AG09319 (cell line): Measurements from ENCODE around the gene ABRACL.

Experiments used
- DNase-seq: peaks from one replicate; pipeline ENCODE4 v3.0.0-alpha.2; 2010; ENCODE audit warnings: low read depth; ENCODE audit errors: extremely low read depth
- TF ChIP-seq, protein P1 (sequence below): IDR thresholded peaks from 2 replicates; pipeline ENCODE4 v1.5.1; 2011; ENCODE audit warnings: low read depth, mild to moderate bottlenecking, inconsistent platforms, low read length, moderate library complexity

Gene ABRACL, protein sequence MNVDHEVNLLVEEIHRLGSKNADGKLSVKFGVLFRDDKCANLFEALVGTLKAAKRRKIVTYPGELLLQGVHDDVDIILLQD

DNA sequence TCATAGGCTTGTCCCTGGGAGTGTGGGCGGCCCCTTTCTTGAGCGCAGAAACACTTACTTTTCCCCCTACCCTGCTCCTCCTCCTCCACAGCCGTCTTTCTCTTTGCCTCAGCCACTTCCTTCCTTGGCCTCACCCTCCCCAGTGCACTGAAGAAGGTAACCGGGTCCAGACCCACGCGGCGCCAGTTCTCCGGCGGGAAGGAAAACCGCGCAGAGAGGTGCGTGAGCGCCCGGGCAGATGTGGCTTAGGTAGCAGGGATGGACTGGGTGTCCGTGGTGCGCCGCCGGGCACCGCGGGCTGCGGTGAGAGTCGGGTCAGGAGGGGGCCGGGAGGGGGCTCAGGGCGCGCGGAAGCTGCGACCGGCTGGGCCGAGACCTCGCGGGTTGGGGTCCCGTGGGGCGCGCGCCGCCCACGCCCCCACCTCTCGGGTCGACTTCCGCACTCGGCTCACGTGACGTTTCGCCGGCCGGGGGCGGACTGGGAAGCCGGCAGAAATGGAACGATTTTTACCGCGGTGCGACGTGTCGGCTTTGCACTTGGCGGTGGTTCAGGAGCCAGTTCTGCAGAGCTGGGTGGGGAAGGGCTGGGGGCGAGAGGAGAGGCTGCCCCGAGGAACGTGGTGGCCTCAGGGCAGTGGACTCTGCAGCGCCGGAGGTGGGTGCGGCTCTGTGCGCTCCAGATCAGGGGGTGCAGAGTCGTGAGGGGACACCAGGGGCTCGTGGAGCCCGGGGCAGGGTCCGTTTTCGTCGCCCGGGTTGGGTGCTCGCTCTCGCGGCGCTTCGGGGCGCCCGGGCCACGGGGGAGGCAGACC lies at the start of gene ABRACL:
Gene ABRACL (plus strand): TSS at position 88 of the 812 bp plus-strand sequence. CDS start 5,416 bp downstream, outside the sequence.
- DNase-seq = no peak
- TF ChIP-seq, protein P1, sequence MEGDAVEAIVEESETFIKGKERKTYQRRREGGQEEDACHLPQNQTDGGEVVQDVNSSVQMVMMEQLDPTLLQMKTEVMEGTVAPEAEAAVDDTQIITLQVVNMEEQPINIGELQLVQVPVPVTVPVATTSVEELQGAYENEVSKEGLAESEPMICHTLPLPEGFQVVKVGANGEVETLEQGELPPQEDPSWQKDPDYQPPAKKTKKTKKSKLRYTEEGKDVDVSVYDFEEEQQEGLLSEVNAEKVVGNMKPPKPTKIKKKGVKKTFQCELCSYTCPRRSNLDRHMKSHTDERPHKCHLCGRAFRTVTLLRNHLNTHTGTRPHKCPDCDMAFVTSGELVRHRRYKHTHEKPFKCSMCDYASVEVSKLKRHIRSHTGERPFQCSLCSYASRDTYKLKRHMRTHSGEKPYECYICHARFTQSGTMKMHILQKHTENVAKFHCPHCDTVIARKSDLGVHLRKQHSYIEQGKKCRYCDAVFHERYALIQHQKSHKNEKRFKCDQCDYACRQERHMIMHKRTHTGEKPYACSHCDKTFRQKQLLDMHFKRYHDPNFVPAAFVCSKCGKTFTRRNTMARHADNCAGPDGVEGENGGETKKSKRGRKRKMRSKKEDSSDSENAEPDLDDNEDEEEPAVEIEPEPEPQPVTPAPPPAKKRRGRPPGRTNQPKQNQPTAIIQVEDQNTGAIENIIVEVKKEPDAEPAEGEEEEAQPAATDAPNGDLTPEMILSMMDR = no peak

DNA sequence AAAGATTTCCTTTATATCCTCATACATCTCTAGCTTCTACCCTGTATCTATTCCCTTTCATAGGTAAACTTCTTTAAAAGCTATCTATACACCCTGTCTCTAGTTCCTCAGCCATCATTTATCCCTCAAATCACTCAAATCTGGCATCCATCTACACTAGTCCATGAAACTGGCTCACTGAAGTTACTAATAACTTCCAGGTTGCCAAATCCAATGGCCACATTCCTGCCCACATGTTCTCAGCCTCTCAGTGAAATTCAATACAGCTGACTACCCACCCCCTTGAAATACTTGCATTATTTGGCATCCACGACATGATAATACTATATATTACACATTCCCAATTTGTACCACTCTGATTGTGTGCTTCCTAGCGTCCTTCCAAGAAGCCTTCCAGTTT lies 49.2 kb upstream of the ABRACL start:
- no peak for DNase-seq
- TF ChIP-seq, protein P1 = no peak

DNA sequence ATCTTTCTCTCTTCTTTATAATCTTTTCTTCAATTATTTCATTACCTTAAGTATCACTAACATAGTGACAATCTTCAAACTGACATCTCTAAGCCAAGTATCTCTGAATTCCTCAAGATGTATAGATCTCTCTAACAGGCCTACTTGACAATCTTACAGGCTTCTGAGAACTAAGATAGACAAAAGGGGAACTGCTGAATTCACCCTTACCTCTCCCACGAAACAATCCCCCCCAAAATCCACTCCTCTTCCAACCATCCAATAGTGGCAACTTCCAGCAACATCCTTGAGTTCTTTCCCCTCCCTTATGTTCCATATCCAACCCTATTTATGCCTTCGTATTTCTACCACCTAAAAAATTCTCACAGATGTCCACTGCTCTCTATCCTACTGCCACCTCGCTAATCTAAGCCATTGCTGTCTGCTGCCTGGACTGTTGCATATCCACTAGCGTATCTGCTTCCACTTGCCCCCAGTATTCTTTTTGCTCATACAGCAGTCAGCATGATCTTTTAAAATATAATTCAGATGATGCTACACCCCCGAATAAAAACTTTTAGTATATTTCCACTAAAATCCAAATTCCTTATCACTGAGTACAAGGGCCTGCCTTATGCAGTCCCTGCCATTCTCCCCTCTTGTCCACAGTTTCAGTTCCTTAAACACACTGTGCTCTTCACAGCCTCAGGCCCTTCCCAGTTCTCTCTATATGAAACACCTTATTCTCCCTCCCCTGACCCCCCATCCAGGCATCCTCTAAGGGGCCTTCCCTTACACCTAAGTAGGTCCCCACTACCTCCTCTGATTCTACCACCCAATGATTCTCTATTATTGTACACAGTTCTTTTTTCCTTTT lies 48.5 kb upstream of the ABRACL start:
- TF ChIP-seq, protein P1 = no peak
- no peak for DNase-seq

DNA sequence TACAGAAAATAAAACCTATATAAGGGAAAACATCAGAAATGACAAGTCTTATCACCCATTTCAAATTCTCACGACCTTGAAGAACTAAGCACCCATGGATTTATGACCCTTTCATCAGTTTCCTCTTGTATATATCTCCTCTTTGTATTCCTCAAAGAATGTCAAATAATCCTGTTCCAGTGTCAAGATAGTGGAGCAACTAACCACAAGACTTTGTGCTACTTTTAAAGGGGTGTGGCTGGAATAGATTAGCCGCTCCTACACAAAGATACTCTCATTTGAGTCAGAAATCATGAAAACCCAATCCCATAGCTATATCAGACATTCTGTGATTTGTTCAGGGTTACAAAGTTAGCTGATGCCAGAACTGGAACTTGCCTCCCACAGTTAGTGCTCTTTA lies 47.1 kb upstream of the ABRACL start:
- no peak for DNase-seq
- TF ChIP-seq, protein P1 = no peak

DNA sequence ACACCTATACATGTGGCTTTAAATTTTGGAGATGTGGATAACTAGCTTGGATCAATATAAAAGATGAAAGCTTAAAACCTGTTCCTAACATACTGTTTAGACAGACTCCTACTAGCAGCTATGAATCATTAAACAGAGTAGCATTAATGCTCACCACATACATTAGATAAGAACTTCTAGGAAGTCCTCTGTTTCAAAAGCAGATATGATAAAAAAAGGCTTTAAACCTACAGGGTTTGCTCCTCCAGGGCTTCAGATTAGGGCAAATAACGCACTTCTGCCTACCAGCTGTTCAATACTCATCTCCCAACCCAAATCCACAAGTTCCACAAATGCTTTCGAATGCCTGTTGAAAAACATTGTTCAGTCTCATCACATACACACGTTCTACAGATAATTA lies 42.0 kb upstream of the ABRACL start:
- DNase-seq = no peak
- TF ChIP-seq, protein P1 = no peak

DNA sequence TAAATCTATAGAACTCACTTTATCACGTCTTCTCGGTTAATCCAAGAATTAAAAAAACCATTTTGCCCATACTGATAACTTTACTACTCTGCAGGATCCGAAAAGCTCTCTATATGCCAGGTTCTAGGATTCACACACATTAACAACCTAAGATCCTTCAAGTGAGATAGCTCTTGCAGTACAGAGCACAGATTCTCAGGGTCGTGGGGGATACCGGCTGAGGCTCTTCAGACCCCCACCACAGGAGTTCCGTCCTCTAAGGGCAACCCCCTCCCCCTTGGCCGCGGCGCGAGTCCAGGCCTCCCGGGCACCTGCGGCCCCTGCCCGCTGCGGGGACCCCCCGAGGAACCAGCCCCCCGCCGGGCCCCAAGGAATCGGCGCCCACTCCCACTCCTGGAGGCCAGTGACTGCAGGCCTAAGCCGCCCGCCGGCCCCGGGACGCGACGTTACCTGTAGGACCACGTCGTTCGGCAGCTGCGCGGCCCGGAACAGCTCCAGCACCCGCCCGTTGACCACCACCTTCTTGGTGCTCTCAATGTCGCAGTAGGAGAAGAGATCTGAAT lies 41.4 kb upstream of the ABRACL start:
- DNase-seq = no peak
- TF ChIP-seq, protein P1 = no peak
